ENCODE data around the gene CTNNBIP1.
A peak's percentile ranks its signal among the peaks of the same experiment; 100 is the strongest.

Gene CTNNBIP1, protein sequence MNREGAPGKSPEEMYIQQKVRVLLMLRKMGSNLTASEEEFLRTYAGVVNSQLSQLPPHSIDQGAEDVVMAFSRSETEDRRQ

GRCh38 chr1:9910076-9910422 lies at the start of gene CTNNBIP1:
CTNNBIP1 (minus strand) TSS chr1:9910269; CDS start chr1:9872064, 38,205 bp downstream.
- ChIA-PET POLR2A (ENCODE audit: low non-redundant PET) (interaction anchor here (0.8 kb wide), 1 partner anchor 19 kb away, joined by 10 read pairs; no protein-coding TSS in a partner anchor), CTCF (no interaction called here)
- H3K27ac ChIP-seq = peak within 1 kb of the TSS; percentile 96
- no peak for DNase-seq (ENCODE audit: low spot score)
- TF ChIP-seq CTCF (conservative IDR thresholded peaks at IDR 0.05; ENCODE audit: low read depth) = no peak

DNA sequence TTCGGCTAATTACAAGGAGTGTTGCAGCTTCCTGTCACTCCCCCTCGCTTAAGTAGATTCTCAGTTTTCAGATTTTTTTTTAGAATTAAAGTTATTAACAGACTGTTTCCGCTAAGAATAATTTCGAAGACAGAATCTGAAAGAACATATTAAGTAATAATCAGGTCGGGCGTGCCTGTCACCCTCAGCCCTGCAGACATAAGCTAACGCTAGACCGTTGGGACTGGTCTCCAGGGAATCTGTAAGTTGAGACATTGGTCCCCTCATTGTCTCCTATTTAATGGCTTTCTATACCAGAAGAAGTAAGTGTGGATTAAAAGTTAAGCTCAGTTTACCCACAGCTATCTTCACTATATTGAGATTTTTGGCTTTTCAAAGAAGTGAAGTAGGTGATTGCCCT lies 47.7 kb upstream of the CTNNBIP1 start:
- DNase-seq (ENCODE audit: low spot score) = no peak
- no peak for TF ChIP-seq CTCF (conservative IDR thresholded peaks at IDR 0.05; ENCODE audit: low read depth)
- POLR2A ChIA-PET (ENCODE audit: low non-redundant PET) = no interaction called here
- CTCF ChIA-PET = no interaction called here
- no peak overlapping the region for H3K27ac ChIP-seq

DNA sequence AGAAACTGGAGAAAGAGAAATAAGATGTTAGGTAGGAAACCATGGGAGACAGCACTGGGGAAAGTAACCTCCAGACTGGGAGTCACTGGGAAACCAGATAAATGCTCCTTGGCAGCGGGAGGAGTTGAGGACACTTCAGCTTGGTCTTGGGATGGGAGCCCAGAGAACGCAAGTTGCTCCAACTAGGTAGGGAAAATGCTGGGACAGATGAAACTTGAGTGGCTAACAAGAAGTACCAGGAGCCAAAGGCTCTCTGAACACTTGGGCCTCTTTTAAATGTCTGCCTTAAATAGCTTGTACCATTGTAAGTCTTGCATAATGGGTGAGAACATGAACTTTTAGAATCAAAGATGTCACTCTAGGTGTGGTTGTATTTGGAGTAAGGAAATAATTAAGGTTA lies 36.2 kb upstream of the CTNNBIP1 start:
- POLR2A ChIA-PET (ENCODE audit: low non-redundant PET) = interaction anchor here (0.5 kb wide), 1 partner anchor 210 kb away, joined by 5 read pairs; no protein-coding TSS in a partner anchor
- DNase-seq (ENCODE audit: low spot score) = no peak
- no peak for TF ChIP-seq CTCF (conservative IDR thresholded peaks at IDR 0.05; ENCODE audit: low read depth)
- no peak overlapping the region for H3K27ac ChIP-seq
- CTCF ChIA-PET = no interaction called here

DNA sequence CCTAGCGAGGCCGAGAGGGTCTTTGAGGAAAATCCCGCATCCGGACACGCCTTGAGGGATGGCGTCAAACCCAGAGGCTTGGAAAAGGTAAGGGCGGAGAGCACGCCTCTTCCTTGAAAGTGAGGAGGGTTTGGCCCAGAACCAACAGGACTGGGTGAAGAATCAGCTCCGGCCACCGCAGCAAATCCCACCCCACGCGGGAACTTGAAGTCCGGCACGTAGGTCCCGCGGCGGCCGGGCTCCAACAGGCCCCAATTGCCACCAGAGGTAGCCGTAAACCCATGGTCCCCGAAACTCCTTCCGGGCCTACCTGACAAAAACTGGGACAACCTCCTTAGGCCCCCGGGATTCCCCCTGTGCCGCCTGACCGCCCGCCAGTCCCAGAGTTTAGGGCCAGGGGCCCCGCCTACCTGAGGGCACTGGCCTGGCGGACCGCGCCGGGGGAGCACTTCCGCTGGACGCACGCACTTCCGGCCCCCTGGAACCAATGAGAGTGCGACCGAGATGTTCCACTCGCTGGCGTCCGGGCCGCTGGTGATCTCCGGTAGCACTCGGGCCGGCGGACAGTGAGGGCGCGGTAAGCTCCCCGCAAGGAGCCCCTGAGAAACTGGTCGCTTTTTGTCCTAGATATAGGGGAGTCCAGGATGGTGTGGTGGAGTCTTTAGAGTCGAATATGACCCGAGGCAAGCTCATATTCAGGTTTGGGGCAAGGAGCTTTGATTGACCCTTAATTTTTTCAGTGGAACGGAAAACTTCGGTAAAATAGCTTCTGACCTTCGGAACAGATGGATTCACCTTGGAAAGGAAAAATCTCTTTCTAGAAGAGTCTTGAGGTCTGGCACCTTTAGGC lies 33.1 kb upstream of the CTNNBIP1 start, which contains the start of the genes LZIC and NMNAT1:
Gene LZIC (minus strand): TSS at position 453 of the 850 bp plus-strand sequence. CDS start 6,772 bp downstream, outside the sequence.
Gene NMNAT1 (plus strand): TSS at position 537 of the 850 bp plus-strand sequence. CDS start 28,599 bp downstream, outside the sequence.
- peak within 1 kb of the TSS; percentile 89 for H3K27ac ChIP-seq
- ChIA-PET POLR2A (ENCODE audit: low non-redundant PET) (interaction anchor here (0.7 to 1.1 kb wide), 2 partner anchors 18 to 26 kb away, joined by 3 to 5 read pairs; no protein-coding TSS in a partner anchor), CTCF (interaction anchor here (0.5 to 1.2 kb wide), 7 partner anchors 17 to 487 kb away, joined by 3 to 6 read pairs (median 3); partner anchors contain the start of gene CENPS)
- no peak for TF ChIP-seq CTCF (conservative IDR thresholded peaks at IDR 0.05; ENCODE audit: low read depth)
- DNase-seq (ENCODE audit: low spot score) = peak; percentile 96

DNA sequence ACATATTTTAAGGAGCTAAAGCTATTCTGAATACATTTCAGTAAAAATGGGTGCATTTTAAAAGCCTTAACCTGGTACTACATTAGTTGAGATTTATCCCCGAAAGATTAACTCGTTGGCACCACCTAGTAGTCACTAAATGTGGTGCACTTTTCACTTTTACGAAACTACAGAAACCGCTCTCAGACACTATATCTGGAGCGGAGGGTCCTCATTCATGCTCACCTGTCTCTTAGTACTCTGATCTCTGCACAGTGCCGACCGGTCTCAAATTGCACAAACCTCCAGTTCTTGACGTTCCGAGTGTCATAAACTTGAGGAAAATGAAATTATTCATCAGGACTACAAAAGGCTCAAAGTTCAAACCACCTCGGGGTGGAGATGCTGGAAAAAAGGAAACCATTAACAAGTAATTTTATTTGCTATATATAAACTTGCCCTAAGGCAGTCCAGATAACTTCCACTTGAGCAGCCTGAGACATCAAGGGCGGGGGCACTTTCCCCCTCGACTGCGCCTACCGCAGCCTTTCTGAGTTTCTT lies 32.4 kb upstream of the CTNNBIP1 start:
- POLR2A ChIA-PET (ENCODE audit: low non-redundant PET) = no interaction called here

More for the DNA sequence above, 32.4 kb upstream of the CTNNBIP1 start:
- peak overlapping the region; percentile 89 for H3K27ac ChIP-seq
- CTCF ChIA-PET = interaction anchor here (0.7 to 0.8 kb wide), 3 partner anchors 10 to 73 kb away, joined by 3 to 4 read pairs (median 3); no protein-coding TSS in a partner anchor
- peak; percentile 68 for TF ChIP-seq CTCF (conservative IDR thresholded peaks at IDR 0.05; ENCODE audit: low read depth)
- DNase-seq (ENCODE audit: low spot score) = peak; percentile 60
